SU-DHL-6 (cell line): Measurements from ENCODE around the gene PSMC3.

Experiments used
- CTCF ChIP-seq: fragments of 200-600 bp; sonication (generic); IDR thresholded peaks from one replicate; pipeline ENCODE4 v1.5.1; 2017; ENCODE audit warnings: antibody characterized with exemption, mild to moderate bottlenecking, low read length, moderate library complexity; ENCODE audit not compliant: insufficient read depth, poor library complexity, severe bottlenecking
- EZH2phosphoT487 ChIP-seq: fragments of 200-600 bp; sonication (generic), shearing (Covaris generic); conservative IDR thresholded peaks from 2 replicates; pipeline ENCODE4 v1.6.1; 2018; ENCODE audit warnings: mild to moderate bottlenecking, antibody characterized with exemption, low read length, moderate library complexity, mixed read lengths

GRCh38 chr11:47418454-47419259 lies 7.6 kb downstream of the PSMC3 start:
- no peak for TF ChIP-seq CTCF
- TF ChIP-seq EZH2phosphoT487: no peak
